ENCODE measurements around the gene SGPL1.

- no peak for TF ChIP-seq CTCF (IDR thresholded peaks at IDR 0.05; ENCODE audit: insufficient read depth, low read length)
- no peak for TF ChIP-seq REST (IDR thresholded peaks at IDR 0.05; ENCODE audit: insufficient replicate concordance, low read depth)
- TF ChIP-seq POLR2AphosphoS5 (IDR thresholded peaks at IDR 0.05; ENCODE audit: low read depth), result peak; percentile 67
- no peak for TF ChIP-seq GABPA (IDR thresholded peaks at IDR 0.05; ENCODE audit: low read depth)
- TF ChIP-seq SPI1 (IDR thresholded peaks at IDR 0.05; ENCODE audit: borderline replicate concordance, low read depth), result no peak
Observed at GRCh38 chr10:70866424-70866823, 50.7 kb downstream of the SGPL1 start.
